ENCODE results near the gene MRM1.

- TF ChIP-seq CTCF (conservative IDR thresholded peaks at IDR 0.05; ENCODE audit: low read depth in 2 of 2) (no peak), EZH2 (IDR thresholded peaks at IDR 0.05; ENCODE audit: low read depth, unreplicated experiment) (no peak), CREB1 (CRISPR knock-in tag; IDR thresholded peaks at IDR 0.05; ENCODE audit: low read depth) (no peak), POLR2AphosphoS5 (IDR thresholded peaks at IDR 0.05; ENCODE audit: low read depth) (no peak), REST (IDR thresholded peaks at IDR 0.05; ENCODE audit: unreplicated experiment) (no peak), JUNB (IDR thresholded peaks at IDR 0.05; ENCODE audit: unreplicated experiment) (no peak), EZH2phosphoT487 (IDR thresholded peaks at IDR 0.05; ENCODE audit: unreplicated experiment) (no peak), NANOG (IDR thresholded peaks at IDR 0.05; ENCODE audit: borderline replicate concordance) (no peak), STAT1 (IDR thresholded peaks at IDR 0.05; ENCODE audit: unreplicated experiment) (no peak), ETS1 (IDR thresholded peaks at IDR 0.05) (no peak), ZNF114 (CRISPR knock-in tag; IDR thresholded peaks at IDR 0.05) (no peak)
Measured at GRCh38 chr17:36629970-36630502, 28.7 kb downstream of the MRM1 start.
